Measurements from ENCODE around the gene TMEM97. TPM values are rescaled to one million over a fixed set of nuclear protein-coding genes. Genes with fewer than 3 reads are reported as not detected.
"Not testable (repeated sequence)": the region's sequence is repeated elsewhere in the genome, so short reads cannot be mapped to it uniquely, and the experiment has no call there.

The TMEM97 gene
- total RNA-seq, 1 donor from 2014 or later, result 28.5 TPM

DNA sequence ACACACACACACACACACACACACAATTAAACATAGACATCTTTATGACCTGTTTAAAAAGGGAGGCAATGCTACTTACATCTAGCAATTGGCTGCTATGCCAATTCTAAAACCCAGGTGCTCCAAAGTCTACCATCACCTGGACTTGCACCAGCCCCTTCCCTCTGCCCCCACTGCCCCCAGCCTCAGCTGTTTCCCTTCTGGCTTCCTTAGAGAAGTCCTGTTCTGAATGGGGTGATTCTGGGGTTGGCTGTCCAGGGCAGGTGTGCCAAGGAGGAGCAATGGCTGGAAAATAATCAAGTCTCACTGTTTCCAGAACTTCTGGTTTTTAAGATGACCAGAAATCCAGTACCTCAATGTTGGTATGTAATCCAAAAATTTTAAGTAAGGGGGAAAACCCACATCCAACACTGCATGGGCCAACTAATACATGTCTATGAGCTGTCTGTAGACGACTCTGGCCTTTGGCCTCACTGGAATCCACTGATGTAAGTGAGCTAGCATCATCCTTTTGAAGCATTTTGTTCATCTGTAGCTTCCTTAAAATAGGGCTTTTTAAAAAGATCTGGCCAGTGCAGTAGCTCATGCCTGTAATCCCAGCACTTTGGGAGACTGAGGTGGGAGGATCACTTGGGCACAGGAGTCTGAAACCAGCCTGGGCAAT lies 14.2 kb downstream of the TMEM97 start:
- H3K4me3 ChIP-seq (ENCODE audit: low read depth, low read length), result no peak overlapping the region
- no peak for DNase-seq (ENCODE audit: low read depth)
- no peak for TF ChIP-seq CTCF (conservative IDR thresholded peaks at IDR 0.05; ENCODE audit: low read depth, low read length)

DNA sequence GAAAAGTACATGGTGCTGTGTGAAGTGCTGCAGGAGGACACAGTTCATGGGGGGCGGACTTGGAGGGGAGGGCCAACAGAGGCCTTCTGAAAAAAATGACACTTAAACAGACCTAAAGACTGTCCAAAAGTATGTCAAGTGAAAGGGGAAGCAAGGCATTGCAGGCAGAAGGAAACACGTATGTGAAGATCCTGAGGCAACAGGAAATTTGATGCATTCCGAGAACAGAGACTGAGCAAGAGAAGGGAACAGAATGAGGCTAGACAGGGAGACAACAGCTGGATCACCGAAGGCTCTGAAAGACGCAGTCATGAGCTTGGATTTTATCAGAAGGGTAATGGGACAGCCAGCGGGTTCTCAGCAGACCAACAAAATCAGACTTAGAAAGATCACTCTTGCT lies 15.2 kb downstream of the TMEM97 start:
- H3K4me3 ChIP-seq (ENCODE audit: low read depth, low read length), result peak overlapping the region; percentile 73
- no peak for DNase-seq (ENCODE audit: low read depth)
- TF ChIP-seq CTCF (conservative IDR thresholded peaks at IDR 0.05; ENCODE audit: low read depth, low read length), result no peak

GRCh38 chr17:28334666-28335200 lies 15.7 kb downstream of the TMEM97 start:
- H3K4me3 ChIP-seq (ENCODE audit: low read depth, low read length), result peak overlapping the region; percentile 73
- no peak for TF ChIP-seq CTCF (conservative IDR thresholded peaks at IDR 0.05; ENCODE audit: low read depth, low read length)
- DNase-seq (ENCODE audit: low read depth), result no peak

GRCh38 chr17:28335201-28335958 lies 16.4 kb downstream of the TMEM97 start, which contains the start of the genes IFT20 and TNFAIP1:
TSS of gene IFT20 (minus strand) at chr17:28335472. CDS start at chr17:28331985, 3,487 bp downstream.
TSS of gene TNFAIP1 (plus strand) at chr17:28335761. CDS start at chr17:28339522, 3,761 bp downstream.
- TF ChIP-seq CTCF (conservative IDR thresholded peaks at IDR 0.05; ENCODE audit: low read depth, low read length), result no peak
- DNase-seq (ENCODE audit: low read depth), result peak; percentile 96
- peak within 1 kb of the TSS; percentile 73 for H3K4me3 ChIP-seq (ENCODE audit: low read depth, low read length)

GRCh38 chr17:28335959-28336871 lies 17.2 kb downstream of the TMEM97 start:
- DNase-seq (ENCODE audit: low read depth), result peak; percentile 80
- TF ChIP-seq CTCF (conservative IDR thresholded peaks at IDR 0.05; ENCODE audit: low read depth, low read length), result no peak
- H3K4me3 ChIP-seq (ENCODE audit: low read depth, low read length), result peak overlapping the region; percentile 73

DNA sequence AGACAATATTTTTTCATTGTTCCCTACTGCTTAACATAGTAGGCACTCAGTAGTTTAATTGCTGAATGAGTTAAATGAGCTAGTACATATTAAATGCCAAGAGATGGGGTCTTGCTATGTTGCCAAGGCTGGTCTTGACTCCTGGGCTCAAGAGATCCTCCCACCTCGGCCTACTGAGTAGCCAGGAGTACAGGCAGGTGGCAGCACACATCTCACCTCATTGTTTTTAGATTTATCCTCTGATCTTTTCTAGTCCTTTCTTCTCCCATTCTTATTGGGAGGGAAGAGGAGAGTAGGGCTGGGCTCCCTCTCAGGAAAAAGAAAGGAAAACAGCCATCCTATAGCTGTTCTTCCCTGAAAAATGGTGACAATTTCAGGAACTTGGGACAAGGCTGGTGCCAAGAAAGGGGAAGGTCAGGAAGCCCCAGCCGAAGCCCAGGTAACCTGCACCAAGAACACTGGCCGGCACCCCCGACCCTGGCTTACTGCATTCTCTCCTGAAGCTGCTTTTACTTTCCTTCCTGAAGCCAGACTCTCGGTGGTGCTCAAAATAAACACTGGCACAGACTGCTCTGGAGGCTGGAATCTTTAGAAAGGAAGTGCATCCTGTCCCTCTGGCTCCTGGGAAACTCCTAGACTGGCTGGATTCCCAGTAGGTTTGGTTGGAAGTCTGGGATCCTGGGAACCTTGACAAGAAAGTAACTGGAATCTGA lies 19.2 kb downstream of the TMEM97 start:
- H3K4me3 ChIP-seq (ENCODE audit: low read depth, low read length), result no peak overlapping the region
- DNase-seq (ENCODE audit: low read depth), result no peak
- TF ChIP-seq CTCF (conservative IDR thresholded peaks at IDR 0.05; ENCODE audit: low read depth, low read length), result no peak

DNA sequence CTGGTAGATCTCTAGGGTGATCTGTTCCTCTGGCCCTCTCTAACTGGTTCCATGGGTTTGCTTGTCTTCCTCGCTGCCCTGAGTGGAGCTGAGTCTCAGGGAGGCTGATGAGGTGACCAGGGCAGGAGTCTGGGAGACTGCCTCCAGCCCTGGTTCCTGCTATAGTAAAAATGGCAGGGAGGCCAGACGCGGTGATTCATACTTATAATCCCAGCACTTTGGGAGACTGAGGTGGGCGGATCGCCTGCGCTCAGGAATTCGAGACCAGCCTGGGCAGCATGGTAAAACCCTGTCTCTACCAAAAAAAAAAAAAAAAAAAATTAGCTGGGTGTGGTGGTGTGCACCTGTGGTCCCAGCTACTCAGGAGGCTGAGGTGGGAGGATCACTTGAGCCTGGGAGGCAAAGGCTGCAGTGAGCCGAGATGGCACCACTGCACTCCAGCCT lies 19.8 kb downstream of the TMEM97 start:
- not testable (repeated sequence) for DNase-seq (ENCODE audit: low read depth); H3K4me3 ChIP-seq (ENCODE audit: low read depth, low read length)
